GM12873 (cell line): Measurements from ENCODE around the gene KCNK6.

Experiments
- CTCF ChIP-seq: IDR thresholded peaks from 2 replicates; pipeline ENCODE4 v1.5.1; 2012; ENCODE audit warnings: low read depth, mild to moderate bottlenecking, moderate library complexity, low read length, control low read depth; ENCODE audit not compliant: insufficient read depth; ENCODE audit errors: missing control alignments

KCNK6 gene

GRCh38 chr19:38381138-38381537 lies 61.5 kb downstream of the KCNK6 start:
- TF ChIP-seq CTCF, result no peak
